Endothelial cell of umbilical vein (primary cell): ENCODE measurements around the gene RASA2. TPM values are rescaled to one million over a fixed set of nuclear protein-coding genes. Genes with fewer than 3 reads are reported as not detected.

ENCODE experiments used
- BruUV-seq: library from RNA; stranded (reverse); fragments of 400-500 nt; replicated peaks from 2 replicates; lab custom pipeline; 2021; lab: Mats Ljungman, UMichigan
- CTCF ChIA-PET: fragments of 300-600, 350-600 bp; sonication (Branson Sonifier 250); formaldehyde crosslinking; loops from one replicate; lab custom pipeline; 2021; ENCODE audit warnings: antibody characterized with exemption, inconsistent platforms; lab: Charles Lee
- POLR2A ChIA-PET: fragments of 300-600, 350-600 bp; sonication (Branson Sonifier 250); formaldehyde crosslinking; loops from one replicate; lab custom pipeline; 2021; ENCODE audit warnings: antibody characterized with exemption, inconsistent platforms; lab: Charles Lee
- DNase-seq: peaks from one replicate; pipeline ENCODE4 v3.0.0-alpha.2; 2011; ENCODE audit warnings: low read depth, low spot score
- FAIRE-seq: peaks from 2 replicates; lab custom pipeline; 2011; peaks lifted over from hg19 to GRCh38; lab: Jason Lieb, UNC
- H2AFZ ChIP-seq: 2 replicates; pipeline ENCODE4 v1.6.0; 2012; ENCODE audit warnings: low read depth, low read length, control low read depth, inconsistent platforms
- H3K27ac ChIP-seq: 2 replicates; pipeline ENCODE4 v1.5.1; 2011; ENCODE audit warnings: low read depth, mild to moderate bottlenecking, control low read depth, low read length, moderate library complexity; ENCODE audit not compliant: insufficient read depth
- H3K27me3 ChIP-seq, 2 experiments: 2 replicates each; pipeline versions ENCODE4 v1.6.0 to v1.6.1; 2011; ENCODE audit warnings: low read length in 2 of 2, mixed read lengths in 1 of 2; ENCODE audit not compliant: control insufficient read depth in 2 of 2, insufficient read depth in 2 of 2
- H3K36me3 ChIP-seq, 2 experiments: 2 replicates in 1 of 2; 3 replicates in 1 of 2; pipeline ENCODE4 v1.5.1; 2011; ENCODE audit warnings: low read length in 2 of 2, mild to moderate bottlenecking in 1 of 2, moderate library complexity in 1 of 2; ENCODE audit not compliant: control insufficient read depth in 2 of 2, insufficient read depth in 2 of 2; ENCODE audit errors: extremely low read depth in 1 of 2
- H3K4me1 ChIP-seq: 3 replicates; pipeline ENCODE4 v1.5.1; 2011; ENCODE audit warnings: mild to moderate bottlenecking, low read length; ENCODE audit not compliant: control insufficient read depth, insufficient read depth; ENCODE audit errors: extremely low read depth
- H3K4me2 ChIP-seq: 2 replicates; pipeline ENCODE4 v1.6.1; 2011; ENCODE audit warnings: low read length, control low read depth, mixed read lengths; ENCODE audit not compliant: insufficient read depth
- H3K4me3 ChIP-seq, 3 experiments: fragments of 200-600 bp in 1 of 3; sonication (generic), shearing (Covaris generic) in 1 of 3; replicated peaks in 1 of 3; 2 replicates each; pipeline ENCODE4 v1.5.1; 2011 to 2016; ENCODE audit warnings: control low read depth in 3 of 3, low read length in 3 of 3, mild to moderate bottlenecking in 2 of 3, inconsistent platforms in 1 of 3, low read depth in 1 of 3, moderate library complexity in 1 of 3; ENCODE audit not compliant: insufficient read depth in 1 of 3
- H3K79me2 ChIP-seq: 2 replicates; pipeline ENCODE4 v1.6.0; 2012; ENCODE audit warnings: low read length, inconsistent platforms; ENCODE audit not compliant: control insufficient read depth, insufficient read depth
- H3K9ac ChIP-seq: replicated peaks from 2 replicates; pipeline ENCODE3; 2011; ENCODE audit warnings: low read length, control low read depth; ENCODE audit not compliant: insufficient read depth; ENCODE audit errors: extremely low read depth
- H3K9me1 ChIP-seq: replicated peaks from 3 replicates; pipeline ENCODE4 v1.6.0; 2011; ENCODE audit warnings: mild to moderate bottlenecking, low read length; ENCODE audit not compliant: control insufficient read depth, insufficient read depth; ENCODE audit errors: extremely low read depth
- H3K9me3 ChIP-seq: replicated peaks from 2 replicates; pipeline ENCODE4 v1.5.1; 2012; ENCODE audit warnings: low read length, inconsistent platforms; ENCODE audit not compliant: control insufficient read depth, insufficient read depth
- H4K20me1 ChIP-seq: replicated peaks from 2 replicates; pipeline ENCODE3; 2011; ENCODE audit warnings: mild to moderate bottlenecking, low read length; ENCODE audit not compliant: control insufficient read depth, insufficient read depth; ENCODE audit errors: extremely low read depth
- EZH2 ChIP-seq: IDR thresholded peaks from 2 replicates; pipeline ENCODE4 v1.6.1; 2012; ENCODE audit warnings: borderline replicate concordance, low read depth, mild to moderate bottlenecking, moderate library complexity, low read length, inconsistent platforms; ENCODE audit not compliant: severe bottlenecking
- GATA2 ChIP-seq: IDR thresholded peaks from 2 replicates; pipeline ENCODE4 v1.7.0; 2011; ENCODE audit warnings: low read depth, mild to moderate bottlenecking, moderate library complexity, mixed read lengths, low read length; ENCODE audit not compliant: insufficient read length, insufficient read depth
- JUN ChIP-seq: IDR thresholded peaks from 2 replicates; pipeline ENCODE4 v1.6.1; 2011; ENCODE audit warnings: borderline replicate concordance, low read depth; ENCODE audit not compliant: insufficient read length, insufficient read depth
- MYC ChIP-seq: IDR thresholded peaks from one replicate; pipeline ENCODE4 v1.6.1; 2011; ENCODE audit warnings: mild to moderate bottlenecking, low read depth, low read length
- POLR2A ChIP-seq: IDR thresholded peaks from 2 replicates; pipeline ENCODE4 v1.6.1; 2012; ENCODE audit warnings: low read depth, mild to moderate bottlenecking, control low read depth, low read length
- POLR2AphosphoS5 ChIP-seq: IDR thresholded peaks from 2 replicates; pipeline ENCODE4 v1.6.1; 2012; ENCODE audit warnings: low read depth, mild to moderate bottlenecking, control low read depth, low read length, moderate library complexity; ENCODE audit not compliant: insufficient read depth
- dilution Hi-C: fragments of 300-500 bp; cut with MboI; formaldehyde crosslinking; loops from one replicate; pipeline ENCODE4 v1.15.0; 2019; ENCODE audit warnings: low sequenced_read_pairs; ENCODE audit not compliant: extremely low pct_ligation_motif_present
- intact Hi-C: fragments of 100-400 bp; cut with micrococcal nuclease; formaldehyde crosslinking; loops from one replicate; pipeline ENCODE4 v1.10.0; 2022
- polyA plus RNA-seq, 4 experiments: library from polyadenylated mRNA; depleted of rRNA in 3 of 4; stranded (reverse) in 3 of 4; unstranded in 1 of 4; fragments of >200 nt; gene quantifications; 2 replicates each; pipeline versions ENCODE4 v1.2.1 to v1.2.3, GENCODE V29; 2011 to 2012; ENCODE audit warnings: missing spikeins in 1 of 4
- total RNA-seq: library from RNA; stranded (reverse); gene quantifications from 2 replicates; pipeline ENCODE4 v1.2.3, GENCODE V29; 2021
- TF ChIP-seq, protein P1 (sequence below), 2 donors: IDR thresholded peaks; 1 replicate in 1 of 2; 2 replicates in 1 of 2; pipeline ENCODE4 v1.5.1; 2011; ENCODE audit warnings: low read length in 2 of 2, mild to moderate bottlenecking in 2 of 2, moderate library complexity in 2 of 2, control low read depth in 1 of 2, inconsistent platforms in 1 of 2, low read depth in 1 of 2; ENCODE audit not compliant: insufficient read depth in 1 of 2; ENCODE audit errors: extremely low read depth in 1 of 2

Gene RASA2
- total and polyA plus RNA-seq, 2 donors (not counting 3 experiments of a cell fraction or from before 2014, with no cell fraction given), result 3.1 to 20.2 TPM

DNA sequence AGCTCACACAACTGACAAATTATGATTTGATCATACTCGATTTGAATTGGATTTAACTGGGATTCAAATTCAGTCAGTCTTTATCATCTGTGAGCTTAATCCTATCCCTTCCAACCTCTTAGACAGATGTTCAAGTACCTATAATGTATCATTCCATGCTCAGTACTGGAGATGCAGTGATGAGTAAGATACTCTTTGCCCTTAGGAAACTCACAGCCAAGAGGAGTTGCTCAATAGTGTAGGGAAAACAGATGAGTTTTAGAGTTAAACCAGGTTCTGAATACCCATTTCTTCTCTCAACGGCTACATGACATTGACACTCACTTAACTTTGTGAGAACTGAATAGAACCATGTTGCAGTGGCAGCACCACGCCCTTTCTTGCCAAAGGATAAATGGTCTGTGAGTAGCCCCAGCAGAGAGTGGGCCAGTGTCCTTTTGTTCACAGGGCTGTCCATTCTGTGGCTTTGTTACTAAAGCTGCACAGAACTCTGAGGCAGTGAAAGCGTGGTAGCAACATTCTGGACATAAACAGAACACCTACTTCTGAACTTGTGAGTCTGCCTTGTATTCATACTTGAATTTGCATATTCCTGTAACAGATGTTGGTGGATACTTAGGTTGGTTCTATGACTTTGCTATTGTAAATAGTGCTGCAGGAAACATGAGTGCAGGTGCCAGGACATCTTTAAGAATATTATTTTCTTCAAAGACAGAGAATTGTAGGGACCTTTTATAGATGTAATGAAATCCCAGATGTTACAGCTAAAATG is 91.6 kb downstream of the RASA2 start:
- Histone ChIP-seq H3K79me2 (peaks cover 2% of the 10 kb centered on the region), H3K9me3 (no peaks in the 10 kb centered on the region), H3K9ac (no peak overlapping the region), H3K27me3 (no peaks in the 10 kb centered on the region), H3K4me2 (no peak overlapping the region), H3K9me1 (no peaks in the 10 kb centered on the region), H3K27ac (no peak overlapping the region), H3K4me3 (no peak overlapping the region), H4K20me1 (no peaks in the 10 kb centered on the region), H2AFZ (no peak overlapping the region), H3K4me1 (no peaks in the 10 kb centered on the region), H3K36me3 (peaks cover 8 to 12% of the 10 kb centered on the region in 2 experiments)
- ChIA-PET CTCF (interaction anchor here (0.7 to 0.9 kb wide), 2 partner anchors 335 to 336 kb away, joined by 3 to 4 read pairs; no protein-coding TSS in a partner anchor), POLR2A (no interaction called here)
- FAIRE-seq (no peak), DNase-seq (no peak)
- no TSS peak for BruUV-seq
- TF ChIP-seq MYC (no peak), JUN (no peak), GATA2 (no peak), EZH2 (no peak), POLR2A (no peak), POLR2AphosphoS5 (no peak)
- TF ChIP-seq, protein P1, sequence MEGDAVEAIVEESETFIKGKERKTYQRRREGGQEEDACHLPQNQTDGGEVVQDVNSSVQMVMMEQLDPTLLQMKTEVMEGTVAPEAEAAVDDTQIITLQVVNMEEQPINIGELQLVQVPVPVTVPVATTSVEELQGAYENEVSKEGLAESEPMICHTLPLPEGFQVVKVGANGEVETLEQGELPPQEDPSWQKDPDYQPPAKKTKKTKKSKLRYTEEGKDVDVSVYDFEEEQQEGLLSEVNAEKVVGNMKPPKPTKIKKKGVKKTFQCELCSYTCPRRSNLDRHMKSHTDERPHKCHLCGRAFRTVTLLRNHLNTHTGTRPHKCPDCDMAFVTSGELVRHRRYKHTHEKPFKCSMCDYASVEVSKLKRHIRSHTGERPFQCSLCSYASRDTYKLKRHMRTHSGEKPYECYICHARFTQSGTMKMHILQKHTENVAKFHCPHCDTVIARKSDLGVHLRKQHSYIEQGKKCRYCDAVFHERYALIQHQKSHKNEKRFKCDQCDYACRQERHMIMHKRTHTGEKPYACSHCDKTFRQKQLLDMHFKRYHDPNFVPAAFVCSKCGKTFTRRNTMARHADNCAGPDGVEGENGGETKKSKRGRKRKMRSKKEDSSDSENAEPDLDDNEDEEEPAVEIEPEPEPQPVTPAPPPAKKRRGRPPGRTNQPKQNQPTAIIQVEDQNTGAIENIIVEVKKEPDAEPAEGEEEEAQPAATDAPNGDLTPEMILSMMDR (IDR thresholded peaks at IDR 0.05; ENCODE audit: extremely low read depth in 1 of 2, insufficient read depth in 1 of 2, low read depth in 1 of 2, low read length in 2 of 2), result no peak
- dilution Hi-C loops, result no loop called here
- intact Hi-C loops, result no loop called here
